Measurements from ENCODE around the gene UVRAG.

The UVRAG gene

DNA sequence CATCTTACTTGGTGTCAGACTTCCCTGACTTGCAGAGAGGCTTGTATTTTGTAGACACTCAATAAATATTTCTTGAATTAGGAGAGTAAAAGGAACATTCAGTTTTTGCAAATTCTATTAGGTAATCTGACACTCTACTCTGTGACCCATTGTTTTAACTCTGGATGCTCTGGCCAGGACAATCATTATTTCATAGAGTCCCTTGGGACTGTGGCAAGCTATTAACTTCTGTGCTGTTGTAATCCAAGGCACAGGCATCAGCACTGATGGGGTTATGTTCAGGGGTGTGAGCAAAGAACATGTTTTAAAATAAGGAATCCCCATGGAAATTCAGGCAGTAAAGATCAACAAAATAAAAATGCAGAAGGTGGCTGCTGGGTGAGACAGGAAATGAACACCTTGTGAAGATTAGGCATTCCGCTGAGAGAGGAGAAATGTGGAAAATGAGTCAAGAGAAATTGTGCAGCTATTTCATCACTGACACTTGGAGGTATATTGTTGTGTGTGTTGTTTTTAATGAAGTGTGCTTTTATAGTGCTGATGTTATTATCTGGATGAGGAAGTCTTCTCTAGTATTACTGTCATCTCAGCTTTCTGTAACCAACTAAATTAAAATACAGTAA, 216.1 kb downstream of the UVRAG start:
- DNase-seq (ENCODE audit: low read depth): no peak
- H3K4me3 ChIP-seq (ENCODE audit: control insufficient read depth, low read depth, low read length): no peak overlapping the region

DNA sequence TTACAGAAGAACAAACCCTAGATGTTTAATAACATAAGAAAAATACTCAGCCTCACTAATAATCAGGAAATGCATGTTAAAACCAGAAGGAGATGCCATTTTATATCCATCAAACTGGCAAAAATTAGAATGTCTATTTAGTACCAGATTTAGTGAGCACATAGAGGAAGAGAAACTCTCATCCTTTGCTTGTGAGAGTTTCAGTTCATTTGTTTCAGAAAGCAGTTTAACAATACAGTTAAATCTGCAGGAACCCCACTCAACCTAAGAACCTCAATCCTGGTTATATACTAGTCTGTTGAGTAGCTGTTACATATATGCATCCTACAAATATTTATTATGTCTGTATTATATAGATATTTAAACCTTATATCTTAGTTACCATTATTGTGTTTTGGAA, 218.7 kb downstream of the UVRAG start:
- DNase-seq (ENCODE audit: low read depth): no peak
- TF ChIP-seq, protein P1, sequence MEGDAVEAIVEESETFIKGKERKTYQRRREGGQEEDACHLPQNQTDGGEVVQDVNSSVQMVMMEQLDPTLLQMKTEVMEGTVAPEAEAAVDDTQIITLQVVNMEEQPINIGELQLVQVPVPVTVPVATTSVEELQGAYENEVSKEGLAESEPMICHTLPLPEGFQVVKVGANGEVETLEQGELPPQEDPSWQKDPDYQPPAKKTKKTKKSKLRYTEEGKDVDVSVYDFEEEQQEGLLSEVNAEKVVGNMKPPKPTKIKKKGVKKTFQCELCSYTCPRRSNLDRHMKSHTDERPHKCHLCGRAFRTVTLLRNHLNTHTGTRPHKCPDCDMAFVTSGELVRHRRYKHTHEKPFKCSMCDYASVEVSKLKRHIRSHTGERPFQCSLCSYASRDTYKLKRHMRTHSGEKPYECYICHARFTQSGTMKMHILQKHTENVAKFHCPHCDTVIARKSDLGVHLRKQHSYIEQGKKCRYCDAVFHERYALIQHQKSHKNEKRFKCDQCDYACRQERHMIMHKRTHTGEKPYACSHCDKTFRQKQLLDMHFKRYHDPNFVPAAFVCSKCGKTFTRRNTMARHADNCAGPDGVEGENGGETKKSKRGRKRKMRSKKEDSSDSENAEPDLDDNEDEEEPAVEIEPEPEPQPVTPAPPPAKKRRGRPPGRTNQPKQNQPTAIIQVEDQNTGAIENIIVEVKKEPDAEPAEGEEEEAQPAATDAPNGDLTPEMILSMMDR (IDR thresholded peaks at IDR 0.05; ENCODE audit: control insufficient read depth, insufficient read depth, low read depth, low read length, missing control alignments): no peak
- no peak overlapping the region for H3K4me3 ChIP-seq (ENCODE audit: control insufficient read depth, low read depth, low read length)

More for the DNA sequence above, 216.1 kb downstream of the UVRAG start:
- TF ChIP-seq, protein P1 (IDR thresholded peaks at IDR 0.05; ENCODE audit: control insufficient read depth, insufficient read depth, low read depth, low read length, missing control alignments): no peak

GRCh38 chr11:76035020-76035419, 220.0 kb downstream of the UVRAG start:
- TF ChIP-seq, protein P1 (IDR thresholded peaks at IDR 0.05; ENCODE audit: control insufficient read depth, insufficient read depth, low read depth, low read length, missing control alignments): no peak
- no peak overlapping the region for H3K4me3 ChIP-seq (ENCODE audit: control insufficient read depth, low read depth, low read length)
- DNase-seq (ENCODE audit: low read depth): no peak

- DNase-seq (ENCODE audit: low read depth): no peak
- H3K4me3 ChIP-seq (ENCODE audit: control insufficient read depth, low read depth, low read length): no peak overlapping the region
- TF ChIP-seq, protein P1 (IDR thresholded peaks at IDR 0.05; ENCODE audit: control insufficient read depth, insufficient read depth, low read depth, low read length, missing control alignments): no peak
These were observed 223.6 kb downstream of the UVRAG start for GRCh38 chr11:76038608-76039007.

DNA sequence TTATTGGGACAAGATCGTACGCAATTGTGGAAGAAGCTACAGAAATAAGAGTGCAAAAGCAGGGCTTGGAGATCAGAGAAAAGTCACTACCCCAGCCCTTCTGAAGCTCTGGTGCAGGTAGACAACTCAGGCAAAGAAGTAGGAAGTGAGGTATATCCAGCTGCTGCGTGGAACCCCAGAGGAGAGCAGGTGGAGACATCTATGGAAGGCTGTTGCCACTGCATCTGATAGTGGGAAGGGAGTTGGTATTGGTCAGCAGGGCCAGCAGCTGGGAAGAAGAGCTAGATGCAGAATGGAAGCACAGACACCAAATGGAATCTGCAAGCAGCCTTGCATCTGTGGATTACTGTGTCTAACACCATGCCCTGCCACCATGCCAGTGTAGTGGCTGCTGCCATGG, 226.2 kb downstream of the UVRAG start:
- no peak overlapping the region for H3K4me3 ChIP-seq (ENCODE audit: control insufficient read depth, low read depth, low read length)
- TF ChIP-seq, protein P1 (IDR thresholded peaks at IDR 0.05; ENCODE audit: control insufficient read depth, insufficient read depth, low read depth, low read length, missing control alignments): no peak
- no peak for DNase-seq (ENCODE audit: low read depth)

DNA sequence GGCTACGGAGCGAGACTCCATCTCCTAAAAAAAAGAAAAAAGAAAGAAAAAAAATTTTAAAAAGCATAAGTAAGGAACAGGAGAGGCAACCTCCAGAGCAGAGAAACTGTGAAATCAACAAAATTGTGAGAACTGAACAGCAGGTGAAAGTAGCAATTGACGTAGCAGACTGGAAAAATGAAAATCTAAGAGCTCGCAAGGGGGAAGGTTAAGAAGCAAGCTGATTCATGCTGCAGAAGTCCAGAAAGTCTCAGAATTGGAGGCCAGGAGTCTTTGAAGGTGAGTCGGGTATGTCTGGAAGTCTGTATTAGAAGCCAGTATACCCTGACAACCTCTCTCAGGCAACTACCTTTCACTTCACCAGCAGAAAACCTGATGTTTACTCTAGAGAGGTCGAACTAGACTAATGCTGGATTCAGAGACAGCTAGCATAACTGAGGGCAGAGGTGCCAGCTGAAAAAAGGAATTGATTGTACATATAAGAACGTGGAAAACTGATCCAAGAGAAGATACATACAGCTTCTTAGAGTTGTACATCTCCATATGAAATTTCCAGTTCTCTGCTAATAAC, 229.8 kb downstream of the UVRAG start:
- no peak overlapping the region for H3K4me3 ChIP-seq (ENCODE audit: control insufficient read depth, low read depth, low read length)
- TF ChIP-seq, protein P1 (IDR thresholded peaks at IDR 0.05; ENCODE audit: control insufficient read depth, insufficient read depth, low read depth, low read length, missing control alignments): no peak
- no peak for DNase-seq (ENCODE audit: low read depth)

Measured in AG09309 (cell line).